IPS DF 4.7 (cell line): ENCODE results near the gene MTG2.

Experiments used
- DNase-seq: peaks from one replicate; pipeline ENCODE4 v3.0.0-alpha.2; 2013; ENCODE audit warnings: low spot score; ENCODE audit errors: extremely low read depth

The MTG2 gene

DNA sequence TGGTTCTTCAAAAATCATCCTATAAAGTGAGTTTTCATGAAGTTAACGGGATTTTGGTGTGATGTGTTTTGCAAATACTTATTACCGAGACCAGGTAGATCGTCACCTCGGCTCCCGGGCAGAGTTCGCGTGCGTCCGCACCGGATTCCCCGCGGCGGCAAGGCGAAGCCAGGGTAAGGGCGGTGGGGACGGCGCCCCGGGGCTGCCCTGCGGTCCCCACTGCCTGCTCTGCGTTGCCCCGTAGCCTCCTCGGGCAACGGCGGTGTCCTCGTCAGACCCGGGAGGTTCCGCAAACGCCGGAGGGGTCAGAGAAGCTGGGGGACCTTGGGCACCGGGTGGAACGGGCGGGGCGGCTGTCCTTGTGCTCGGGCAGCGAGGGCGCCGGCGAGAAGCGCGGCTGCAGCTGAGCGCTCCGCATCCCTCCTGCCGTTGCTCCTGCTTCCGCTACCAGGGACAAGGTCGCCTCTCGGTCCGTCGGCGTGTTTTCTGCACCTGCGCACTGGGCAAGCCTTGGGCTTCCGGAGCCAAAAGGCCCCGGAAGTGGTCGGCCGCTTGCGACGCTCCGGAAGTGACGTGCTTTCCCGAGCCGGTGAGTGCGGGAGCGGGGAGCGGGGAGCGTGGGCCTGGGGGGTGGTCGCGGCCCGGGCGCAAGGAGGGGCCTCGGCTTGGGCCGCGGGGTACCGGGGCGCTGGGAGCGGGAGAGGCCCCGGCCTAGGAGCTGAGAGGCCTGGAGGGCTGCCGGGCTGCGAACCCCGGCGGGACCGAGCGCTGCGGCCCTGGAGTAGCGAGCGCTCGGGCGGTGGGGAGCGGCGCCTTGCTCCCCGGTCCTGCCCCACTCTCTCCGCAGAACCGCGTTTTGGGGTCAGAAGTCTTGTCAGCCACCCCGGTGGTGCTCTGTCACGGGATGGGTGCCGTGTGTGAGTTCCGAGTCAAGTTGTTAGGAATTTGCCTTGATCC lies at the start of gene MTG2:
Gene MTG2, plus strand, starts transcription at position 560 of the 957 bp plus-strand sequence. CDS start 10,393 bp downstream, outside the sequence.
- peak; percentile 71 for DNase-seq

DNA sequence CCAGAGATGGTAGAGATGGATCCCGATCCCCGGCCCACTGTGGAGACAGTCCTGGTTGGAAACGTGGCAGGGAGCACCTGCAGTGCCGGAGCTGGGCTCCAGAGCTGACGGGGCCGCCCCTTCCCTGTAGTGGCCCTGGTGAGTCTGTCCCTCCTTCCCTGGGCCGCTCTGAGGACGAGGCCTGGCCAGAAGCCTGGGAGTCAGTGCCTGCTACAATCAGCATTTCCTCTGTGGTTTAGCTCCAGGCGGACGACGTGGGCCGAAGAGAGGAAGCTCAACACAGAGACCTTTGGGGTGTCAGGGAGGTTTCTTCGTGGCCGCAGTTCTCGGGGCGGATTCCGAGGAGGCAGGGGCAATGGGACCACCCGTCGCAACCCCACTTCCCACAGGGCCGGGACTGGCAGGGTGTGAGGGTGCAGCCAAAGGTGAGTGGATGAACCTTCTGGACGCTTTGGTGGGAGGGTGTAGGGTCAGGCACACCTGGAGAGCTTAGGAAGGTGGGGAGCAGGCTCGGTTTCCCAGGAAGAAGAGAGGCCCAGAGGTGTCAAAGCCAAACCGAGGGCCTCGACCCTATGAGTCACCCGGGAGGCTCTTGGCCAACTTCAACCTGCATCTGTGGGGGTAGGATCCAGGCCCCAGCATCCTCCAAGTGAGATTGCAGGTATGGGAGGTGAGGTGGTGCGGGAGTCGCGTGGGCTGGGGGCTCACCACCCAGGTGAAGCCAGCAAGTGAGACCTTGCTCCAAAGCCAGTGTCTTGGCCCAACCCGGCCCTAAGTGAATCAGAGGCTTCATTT lies 49.6 kb upstream of the MTG2 start:
- no peak for DNase-seq

DNA sequence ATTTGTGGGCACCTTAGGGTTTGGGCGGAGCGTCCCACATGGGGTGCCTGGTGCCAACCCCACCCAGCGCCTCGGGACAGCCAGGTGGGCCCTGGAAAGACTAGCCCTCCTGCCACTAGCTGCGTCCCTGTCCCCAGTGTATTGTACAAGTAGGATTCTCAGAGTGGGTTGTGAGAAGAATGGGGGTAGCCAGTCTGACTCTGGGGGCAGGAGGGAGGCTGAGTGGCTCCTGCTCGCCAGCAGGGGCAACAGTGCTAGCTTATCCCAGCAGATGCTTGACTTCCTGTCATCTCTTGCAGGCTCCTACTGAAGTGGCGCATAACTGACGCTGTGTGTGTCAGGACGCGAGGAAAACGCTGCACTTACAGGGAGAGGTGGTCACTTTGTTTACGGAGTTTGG lies 49.0 kb upstream of the MTG2 start:
- DNase-seq = no peak

DNA sequence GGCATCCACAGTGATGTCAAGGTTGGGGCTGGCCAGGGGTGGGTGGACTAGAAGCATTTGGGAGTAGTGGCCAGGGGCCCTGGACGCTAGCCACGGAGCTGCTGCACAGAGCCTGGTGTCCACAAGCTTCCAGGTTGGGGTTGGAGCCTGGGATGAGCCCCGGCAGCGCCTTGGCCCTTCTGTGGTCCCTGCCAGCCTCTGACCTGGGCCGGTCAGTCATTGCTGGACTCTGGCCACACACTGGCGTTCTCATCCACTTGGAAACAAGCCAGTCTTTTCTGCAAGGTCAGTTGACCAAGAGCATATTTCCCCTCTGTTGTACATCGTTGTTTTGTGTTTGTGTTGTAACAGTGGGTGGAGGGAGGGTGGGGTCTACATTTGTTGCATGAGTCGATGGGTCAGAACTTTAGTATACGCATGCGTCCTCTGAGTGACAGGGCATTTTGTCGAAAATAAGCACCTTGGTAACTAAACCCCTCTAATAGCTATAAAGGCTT lies 48.0 kb upstream of the MTG2 start:
- DNase-seq = no peak

DNA sequence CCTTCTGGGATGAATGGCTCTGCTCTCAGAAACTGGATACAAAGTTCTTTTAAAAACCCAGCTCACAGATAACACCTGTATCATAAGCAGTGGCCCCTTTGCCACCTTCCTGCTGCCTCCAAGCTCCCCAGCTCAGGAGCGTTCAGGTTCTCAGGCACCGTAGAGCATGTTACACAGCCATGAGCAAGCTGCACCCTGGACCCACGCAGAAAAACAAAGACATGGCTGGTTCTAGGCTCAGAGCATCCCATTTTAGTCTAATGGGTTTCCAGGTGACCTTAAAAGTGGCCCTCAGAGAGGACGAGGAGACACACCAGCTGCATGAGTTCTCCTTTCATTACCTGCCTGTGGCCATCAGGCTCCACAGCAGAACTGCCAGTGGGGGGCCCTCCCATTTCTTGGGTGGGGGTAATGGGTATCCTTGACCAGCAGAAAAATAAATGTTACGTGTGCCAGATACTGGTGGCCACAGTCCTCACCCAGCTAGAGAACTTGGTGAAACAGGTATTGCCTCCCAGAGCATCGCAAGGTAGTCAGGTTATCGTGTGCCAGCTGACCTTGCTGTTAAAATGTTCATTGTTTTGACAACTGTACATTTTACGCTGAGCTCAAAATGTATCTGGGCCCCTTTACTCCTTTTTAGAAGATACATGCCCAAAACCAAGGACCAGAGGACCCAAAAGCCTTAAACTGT lies 47.1 kb upstream of the MTG2 start:
- no peak for DNase-seq

- DNase-seq = no peak
These were observed 46.3 kb upstream of the MTG2 start for GRCh38 chr20:62136283-62137091.

DNA sequence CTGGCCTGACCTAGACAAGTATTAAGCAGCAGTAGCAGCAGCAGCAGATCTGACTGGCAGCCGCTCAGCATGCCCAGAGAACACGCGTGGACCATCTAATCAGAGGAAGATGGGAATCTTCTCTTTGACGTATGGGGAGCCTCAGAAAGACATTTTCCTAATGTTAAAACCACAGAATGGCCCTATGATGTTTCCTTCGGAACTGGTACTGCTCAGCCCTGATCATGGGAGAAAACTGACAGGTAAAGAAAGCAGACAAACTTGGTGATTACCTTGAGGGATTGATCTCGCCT lies 45.8 kb upstream of the MTG2 start:
- DNase-seq = no peak

DNA sequence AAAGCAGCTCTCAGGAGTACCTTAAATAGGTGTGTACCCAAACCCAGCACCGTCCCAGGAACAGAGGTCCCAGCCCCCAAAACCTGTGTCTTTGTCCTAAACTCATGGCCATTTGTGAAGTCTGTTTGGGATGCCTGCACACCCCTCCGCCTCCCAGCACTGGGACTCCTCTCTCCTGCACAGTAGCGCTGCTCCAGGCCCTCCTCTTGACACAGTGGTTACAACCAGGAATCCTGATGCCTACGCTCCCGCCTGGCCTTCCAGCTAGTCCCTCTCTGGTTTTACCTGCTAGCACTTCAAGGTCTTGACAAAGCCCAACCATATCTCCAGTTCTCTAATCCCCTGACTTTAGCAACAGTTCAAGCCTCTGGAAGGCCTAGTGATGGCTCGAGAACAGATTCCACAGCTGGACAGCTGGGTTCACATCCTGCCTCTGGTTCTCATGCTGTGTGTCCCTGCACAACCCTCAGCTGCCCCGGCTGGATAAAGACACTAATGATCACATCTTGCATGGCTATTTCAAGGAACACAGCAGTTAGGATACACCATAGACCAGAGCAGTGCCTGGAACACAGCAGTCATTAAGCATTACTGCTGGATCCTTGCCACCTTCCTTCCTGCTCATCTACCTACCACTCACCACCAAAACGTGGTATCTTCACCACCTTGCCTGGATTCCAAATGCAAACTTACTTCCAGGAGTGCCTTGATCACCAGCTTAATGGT lies 45.2 kb upstream of the MTG2 start:
- no peak for DNase-seq

GRCh38 chr20:62138204-62138543 lies 44.7 kb upstream of the MTG2 start:
- no peak for DNase-seq

GRCh38 chr20:62138912-62139311 lies 43.9 kb upstream of the MTG2 start:
- no peak for DNase-seq

DNA sequence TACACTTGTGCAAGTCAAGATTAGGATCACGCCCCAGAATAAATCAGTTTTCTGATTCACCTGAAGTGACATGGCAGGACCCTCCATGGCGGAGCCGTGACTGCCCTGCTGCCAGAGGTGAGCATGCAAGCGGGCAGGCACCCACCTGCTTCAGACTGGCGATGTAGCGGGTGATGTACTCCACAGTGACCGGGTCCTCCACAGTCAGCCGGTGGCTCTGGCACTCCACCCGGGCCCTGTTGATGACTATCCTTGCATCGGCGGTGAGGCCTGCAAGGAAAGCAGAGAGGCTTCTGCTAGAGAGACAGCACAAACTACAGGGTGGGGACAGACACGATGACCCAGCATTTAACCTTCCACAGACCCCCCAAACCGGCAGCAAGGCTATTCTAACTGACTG lies 43.2 kb upstream of the MTG2 start:
- no peak for DNase-seq

- no peak for DNase-seq
These were observed 41.8 kb upstream of the MTG2 start for GRCh38 chr20:62141043-62141396.

DNA sequence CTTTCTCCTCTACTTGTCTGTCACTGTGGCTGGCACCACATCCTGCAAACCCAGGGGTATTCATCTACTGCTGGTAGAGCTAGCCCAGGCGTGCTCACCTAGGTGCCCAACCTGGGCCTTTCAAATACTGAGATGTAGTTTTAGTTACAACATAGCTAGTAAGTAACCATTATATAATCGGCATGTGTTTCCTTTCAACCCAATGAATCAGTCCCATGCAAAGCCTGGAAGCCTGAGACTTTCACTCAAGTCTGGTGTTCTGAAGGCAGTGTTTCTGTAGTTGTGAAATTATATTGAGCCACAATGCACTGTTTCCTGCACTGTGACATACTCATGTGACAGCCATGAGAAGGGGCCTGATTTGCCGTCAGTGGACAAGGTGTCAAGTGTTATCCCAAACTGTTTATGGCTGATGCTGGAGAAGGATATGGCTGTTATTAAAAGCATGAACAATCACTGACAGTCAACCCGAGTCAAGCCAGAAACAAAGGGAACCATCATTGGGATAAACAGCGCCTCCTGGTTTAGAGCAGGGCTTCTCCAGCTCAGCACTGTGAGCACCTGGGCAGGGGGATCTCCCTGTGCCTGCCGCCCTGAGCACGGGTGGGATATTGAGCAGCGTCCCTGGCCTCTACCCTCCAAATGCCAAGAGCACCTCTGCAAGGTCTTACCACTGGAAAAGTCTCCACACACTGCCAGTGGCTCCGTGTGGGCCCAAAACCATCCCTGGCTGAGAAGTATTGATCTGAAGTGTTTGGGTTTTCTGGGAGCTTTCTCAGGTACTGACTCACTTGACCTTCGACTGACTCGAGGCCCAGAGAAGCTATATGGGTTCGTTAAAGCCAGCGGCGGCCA lies 41.2 kb upstream of the MTG2 start:
- DNase-seq = no peak

DNA sequence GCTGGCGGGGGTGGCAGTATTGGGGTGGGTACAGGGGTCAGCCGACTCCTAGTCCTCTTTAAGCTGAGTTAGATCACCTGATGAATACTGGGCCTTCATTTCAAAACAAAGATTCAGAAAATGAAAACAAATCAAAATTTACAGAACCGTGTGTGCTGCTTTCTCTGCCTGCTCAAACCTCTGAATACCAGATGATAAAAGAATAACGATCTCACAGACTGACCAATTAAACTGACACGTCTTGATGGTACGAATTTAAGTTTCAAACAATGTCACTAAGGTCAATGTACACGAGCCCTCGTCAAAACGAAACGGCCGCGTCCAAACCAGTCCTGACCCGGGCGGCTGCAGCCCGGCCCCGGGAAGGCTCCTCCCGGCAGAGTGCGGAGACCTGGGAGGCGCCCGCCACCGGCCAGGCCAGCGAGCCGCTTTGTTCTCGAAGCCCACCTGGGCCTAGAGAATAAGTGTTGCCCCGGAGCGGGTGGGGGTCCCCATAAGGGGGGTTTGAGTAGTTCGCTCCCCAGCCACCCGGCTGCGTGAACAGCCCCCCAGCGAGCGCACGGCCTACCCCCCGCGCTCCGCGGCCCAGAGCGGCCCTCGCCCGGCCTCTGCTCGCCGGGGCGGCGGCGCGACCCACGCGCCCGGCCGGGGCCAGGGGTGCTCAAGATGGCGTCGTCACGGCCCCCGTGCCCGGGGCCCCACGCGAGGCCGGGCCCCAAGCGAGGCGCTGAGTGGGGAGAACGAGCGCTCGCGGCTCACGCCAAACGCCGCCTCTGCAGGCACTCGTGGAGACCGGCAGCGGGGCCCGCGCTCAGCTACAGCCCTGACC lies 40.4 kb upstream of the MTG2 start:
- DNase-seq = no peak

GRCh38 chr20:62143081-62143956 lies 39.5 kb upstream of the MTG2 start, which contains the start of the genes PSMA7 and SS18L1:
Gene PSMA7 (minus strand): TSS chr20:62143394. CDS start chr20:62143303, 91 bp downstream.
Gene SS18L1 (plus strand): TSS chr20:62143769. CDS start chr20:62143821, 52 bp downstream.
- DNase-seq = no peak

DNA sequence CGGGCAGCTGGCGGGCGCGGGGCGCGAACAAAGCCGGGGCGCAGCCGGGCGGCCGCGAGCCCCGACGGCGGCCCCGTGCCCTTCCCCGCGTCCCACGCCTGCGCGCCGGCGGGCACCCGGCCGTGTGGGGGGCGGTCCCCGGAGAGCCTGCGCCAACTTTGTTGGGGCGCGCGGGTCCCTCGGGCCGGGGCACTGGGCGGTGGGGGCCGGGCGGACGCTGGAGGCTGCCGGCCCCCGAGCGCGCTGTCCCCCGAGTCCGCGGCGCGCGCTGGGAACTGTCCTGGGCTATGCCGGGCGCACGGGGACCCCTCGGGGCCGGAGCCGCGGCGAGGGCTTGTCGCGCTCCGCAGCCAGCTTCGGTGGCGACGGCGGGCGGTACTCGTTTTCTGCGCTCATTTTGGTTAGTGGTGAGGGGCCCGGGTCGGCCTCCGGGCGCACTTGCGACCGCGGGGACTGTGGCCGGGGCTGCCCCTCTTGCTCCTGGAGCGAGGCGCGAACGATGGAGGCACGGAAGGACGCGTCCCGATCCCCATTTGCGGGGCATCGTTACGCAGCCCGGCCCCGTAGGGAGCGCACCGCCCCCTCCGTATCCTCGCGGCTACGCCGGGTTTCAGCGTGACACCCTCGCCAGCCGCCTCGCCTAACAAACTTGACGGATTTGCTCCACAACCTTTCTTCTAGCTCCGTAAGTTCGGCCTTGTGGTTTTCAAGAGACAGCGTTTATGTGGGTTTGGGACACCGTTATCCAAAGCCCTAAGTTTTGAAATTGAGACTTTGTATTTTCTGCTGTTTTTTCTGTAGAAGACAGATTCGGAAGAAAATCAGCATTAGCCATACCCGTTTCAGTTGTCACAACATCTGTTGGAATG lies 38.6 kb upstream of the MTG2 start:
- DNase-seq = no peak

DNA sequence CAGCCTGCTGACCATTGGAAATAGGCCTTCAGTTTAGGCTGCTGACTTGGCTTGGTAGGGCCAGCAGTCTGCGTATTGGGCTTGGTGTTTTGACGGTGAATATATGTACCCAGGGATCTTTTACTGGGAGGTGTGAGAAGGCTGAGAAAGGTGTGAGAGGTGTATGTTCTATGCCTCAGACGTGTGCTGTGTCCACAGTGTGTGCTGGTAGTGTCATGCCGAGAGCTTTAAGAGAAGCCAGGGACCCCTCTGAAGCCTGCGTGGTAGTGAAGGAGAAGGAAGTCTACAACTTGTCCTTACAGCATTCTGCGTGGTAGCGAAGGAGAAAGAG lies 37.2 kb upstream of the MTG2 start:
- DNase-seq = no peak
